GM18498 (cell line): ENCODE measurements around the gene TLR7.

Experiments used
- ATAC-seq: cut with Tn5 transposase; IDR thresholded peaks from one replicate; pipeline ENCODE4 v1.9.1; 2021; ENCODE audit warnings: mild to moderate bottlenecking, moderate library complexity; ENCODE audit not compliant: unreplicated experiment

Gene TLR7

GRCh38 chrX:12922599-12922919, 55.7 kb downstream of the TLR7 start:
- no peak for ATAC-seq

GRCh38 chrX:12929701-12930100, 62.8 kb downstream of the TLR7 start:
- ATAC-seq: no peak

GRCh38 chrX:12930150-12930549, 63.3 kb downstream of the TLR7 start:
- ATAC-seq: no peak

GRCh38 chrX:12932244-12932643, 65.4 kb downstream of the TLR7 start:
- no peak for ATAC-seq

GRCh38 chrX:12934850-12935249, 68.0 kb downstream of the TLR7 start:
- ATAC-seq: no peak

GRCh38 chrX:12936947-12937346, 70.1 kb downstream of the TLR7 start:
- ATAC-seq: no peak
